Activated CD4-positive, alpha-beta T cell treated with anti-CD3 and anti-CD28 coated beads, Interleukin-2, amount 10 ng/mL, durations not matched to agents 7 days and 5 days (primary cell): ENCODE measurements around the gene ADAMTS7. TPM values are rescaled to one million over a fixed set of nuclear protein-coding genes. Genes with fewer than 3 reads are reported as not detected.
"Not testable (repeated sequence)": the region's sequence is repeated elsewhere in the genome, so short reads cannot be mapped to it uniquely, and the experiment has no call there.

Experiments used
- CTCF ChIA-PET: fragments of 350-600 bp; sonication (Branson Sonifier 250); formaldehyde crosslinking; loops from one replicate; lab custom pipeline; 2021; ENCODE audit warnings: antibody characterized with exemption; lab: Charles Lee
- POLR2A ChIA-PET: fragments of 350-600 bp; sonication (Branson Sonifier 250); formaldehyde crosslinking; loops from one replicate; lab custom pipeline; 2021; ENCODE audit warnings: antibody characterized with exemption; lab: Charles Lee
- DNase-seq: peaks from one replicate; pipeline ENCODE4 v3.0.0-alpha.2; 2020
- H3K27ac Mint-ChIP-seq: one replicate; pipeline ENCODE4 v1.8.0; 2021; ENCODE audit warnings: mild to moderate bottlenecking, moderate library complexity, mixed read lengths
- H3K27me3 Mint-ChIP-seq: one replicate; pipeline ENCODE4 v1.8.0; 2021; ENCODE audit warnings: mixed read lengths
- H3K36me3 Mint-ChIP-seq: one replicate; pipeline ENCODE4 v1.8.0; 2021; ENCODE audit warnings: low read depth, mixed read lengths
- H3K4me1 Mint-ChIP-seq: one replicate; pipeline ENCODE4 v1.8.0; 2021; ENCODE audit warnings: mixed read lengths
- H3K4me3 Mint-ChIP-seq: one replicate; pipeline ENCODE4 v1.8.0; 2021; ENCODE audit warnings: mild to moderate bottlenecking, moderate library complexity, mixed read lengths
- H3K9me3 Mint-ChIP-seq: one replicate; pipeline ENCODE4 v1.8.0; 2021; ENCODE audit warnings: mixed read lengths
- total RNA-seq, 2 experiments: library from RNA; stranded (reverse); gene quantifications; one replicate each; pipeline ENCODE4 v1.2.3, GENCODE V29; 2021

ADAMTS7 gene
- total RNA-seq = under 1 TPM; 0.10 to 0.12 TPM

GRCh38 chr15:78811124-78811824 lies at the start of gene ADAMTS7:
Gene ADAMTS7, minus strand, starts transcription at chr15:78811464. Its CDS starts 244 bp downstream, at chr15:78811220.
- DNase-seq = peak; percentile 40
- Mint-ChIP-seq H3K36me3 (peaks cover 7% of the 10 kb centered on the region), H3K27me3 (peaks cover 53% of the 10 kb centered on the region), H3K4me1 (peaks cover 10% of the 10 kb centered on the region), H3K27ac (no peak within 1 kb of the TSS), H3K9me3 (peaks cover 9% of the 10 kb centered on the region), H3K4me3 (peak within 1 kb of the TSS; percentile 64)
- CTCF ChIA-PET = interaction anchor here (0.6 to 2.6 kb wide), 5 partner anchors 11 to 70 kb away, joined by 3 to 8 read pairs (median 3); no protein-coding TSS in a partner anchor
- POLR2A ChIA-PET = no interaction called here

GRCh38 chr15:78859971-78860719 lies 48.9 kb upstream of the ADAMTS7 start:
- Mint-ChIP-seq H3K27ac (peak overlapping the region; percentile 79), H3K27me3 (no peaks in the 10 kb centered on the region), H3K4me1 (peaks cover 7% of the 10 kb centered on the region), H3K4me3 (peak overlapping the region; percentile 76), H3K9me3 (no peaks in the 10 kb centered on the region), H3K36me3 (no peaks in the 10 kb centered on the region)
- ChIA-PET POLR2A (interaction anchor here (0.6 kb wide), 1 partner anchor 1933 kb away, joined by 3 read pairs; no protein-coding TSS in a partner anchor), CTCF (interaction anchor here (0.7 to 2.0 kb wide), 10 partner anchors 9 to 937 kb away, joined by 3 to 5 read pairs (median 3); partner anchors contain the start of gene MORF4L1)
- DNase-seq = peak; percentile 74

- no peak overlapping the region for H3K4me3 Mint-ChIP-seq
- H3K27me3 Mint-ChIP-seq = peaks cover 2% of the 10 kb centered on the region
- peaks cover 7% of the 10 kb centered on the region for H3K4me1 Mint-ChIP-seq
- H3K27ac Mint-ChIP-seq = no peak overlapping the region
- no peaks in the 10 kb centered on the region for H3K36me3 Mint-ChIP-seq
- POLR2A ChIA-PET = interaction anchor here (0.7 kb wide), 1 partner anchor 766 kb away, joined by 5 read pairs; no protein-coding TSS in a partner anchor
- DNase-seq = no peak
- CTCF ChIA-PET = interaction anchor here (0.8 kb wide), 1 partner anchor 61 kb away, joined by 3 read pairs; no protein-coding TSS in a partner anchor
- no peaks in the 10 kb centered on the region for H3K9me3 Mint-ChIP-seq
These were observed 44.5 kb upstream of the ADAMTS7 start for GRCh38 chr15:78855746-78856145.

GRCh38 chr15:78854833-78855372 lies 43.6 kb upstream of the ADAMTS7 start:
- H3K27me3 Mint-ChIP-seq = peaks cover 2% of the 10 kb centered on the region
- ChIA-PET CTCF (no interaction called here), POLR2A (no interaction called here)
- H3K36me3 Mint-ChIP-seq = no peaks in the 10 kb centered on the region
- H3K27ac Mint-ChIP-seq = no peak overlapping the region
- no peaks in the 10 kb centered on the region for H3K9me3 Mint-ChIP-seq
- no peak overlapping the region for H3K4me3 Mint-ChIP-seq
- H3K4me1 Mint-ChIP-seq = peaks cover 1% of the 10 kb centered on the region
- no peak for DNase-seq

- H3K27me3 Mint-ChIP-seq = peaks cover 2% of the 10 kb centered on the region
- no peaks in the 10 kb centered on the region for H3K4me1 Mint-ChIP-seq
- no peak overlapping the region for H3K4me3 Mint-ChIP-seq
- H3K9me3 Mint-ChIP-seq = no peaks in the 10 kb centered on the region
- POLR2A ChIA-PET = no interaction called here
- no peak overlapping the region for H3K27ac Mint-ChIP-seq
- no peak for DNase-seq
- CTCF ChIA-PET = no interaction called here
- no peaks in the 10 kb centered on the region for H3K36me3 Mint-ChIP-seq
These were observed 42.2 kb upstream of the ADAMTS7 start for GRCh38 chr15:78853500-78853899.

DNA sequence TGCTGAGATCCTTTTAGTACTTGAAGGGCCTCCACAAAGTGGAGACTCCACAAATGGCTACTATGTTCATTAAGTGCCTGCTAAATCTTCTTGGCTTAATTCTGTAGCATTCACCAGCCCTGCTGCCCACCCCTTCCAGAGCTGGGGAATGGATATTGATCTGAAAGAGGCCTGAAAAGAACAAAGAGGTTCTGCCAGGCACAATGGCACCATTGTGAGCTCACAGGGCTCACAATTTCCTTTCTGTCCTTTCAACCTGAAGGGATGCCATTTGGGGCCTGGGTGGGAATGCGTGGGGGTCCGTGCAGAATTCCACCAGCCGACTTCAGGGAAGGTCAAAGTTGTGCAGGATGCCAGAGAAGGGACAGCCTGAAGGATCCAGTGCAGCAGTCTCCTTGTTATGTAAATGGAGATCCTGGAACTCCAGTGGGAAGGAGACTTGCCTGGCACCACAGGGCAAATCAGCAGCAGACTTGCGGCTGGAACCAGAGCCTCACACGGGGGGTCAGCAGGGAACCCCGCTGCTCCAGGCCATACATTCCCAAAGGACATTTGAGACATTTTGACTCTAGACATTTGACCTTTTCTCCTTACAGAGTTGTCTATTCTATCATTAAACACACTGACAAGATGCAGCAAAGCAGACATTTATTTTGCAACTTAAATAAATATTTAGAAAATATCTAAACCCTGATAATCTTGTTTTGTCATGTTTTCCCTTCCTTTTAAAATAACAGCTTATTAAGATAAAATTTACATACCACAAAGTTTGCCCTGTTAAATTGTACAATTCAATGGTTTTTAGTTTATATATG lies 39.9 kb upstream of the ADAMTS7 start:
- Mint-ChIP-seq H3K27ac (no peak overlapping the region), H3K4me1 (no peaks in the 10 kb centered on the region), H3K36me3 (no peaks in the 10 kb centered on the region), H3K9me3 (no peaks in the 10 kb centered on the region), H3K4me3 (no peak overlapping the region), H3K27me3 (peaks cover 2% of the 10 kb centered on the region)
- ChIA-PET POLR2A (no interaction called here), CTCF (interaction anchor here (0.8 kb wide), 1 partner anchor 9 kb away, joined by 3 read pairs; no protein-coding TSS in a partner anchor)
- no peak for DNase-seq

DNA sequence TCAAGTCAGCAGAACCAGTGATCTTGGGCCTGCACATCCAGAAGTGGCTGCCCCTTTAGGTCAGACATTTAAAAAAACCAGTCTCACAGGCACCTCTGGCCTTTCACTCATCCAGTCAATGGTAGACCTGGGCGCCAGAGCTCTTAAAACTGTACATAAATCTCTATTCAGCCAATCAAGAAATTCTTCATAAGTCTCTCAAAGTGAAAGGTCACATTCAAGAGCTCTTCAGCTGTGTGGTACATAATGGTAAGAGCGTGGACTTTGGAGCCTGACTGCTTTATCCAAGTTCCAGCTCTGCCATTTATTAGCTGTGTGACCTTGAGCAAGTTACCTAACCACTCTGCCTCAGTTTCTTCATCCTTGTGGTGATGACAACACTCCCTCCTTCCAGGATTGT lies 39.1 kb upstream of the ADAMTS7 start:
- H3K27me3 Mint-ChIP-seq = peaks cover 2% of the 10 kb centered on the region
- H3K4me1 Mint-ChIP-seq = no peaks in the 10 kb centered on the region
- no peak overlapping the region for H3K27ac Mint-ChIP-seq
- ChIA-PET CTCF (no interaction called here), POLR2A (no interaction called here)
- no peaks in the 10 kb centered on the region for H3K9me3 Mint-ChIP-seq
- H3K4me3 Mint-ChIP-seq = no peak overlapping the region
- no peak for DNase-seq
- no peaks in the 10 kb centered on the region for H3K36me3 Mint-ChIP-seq

DNA sequence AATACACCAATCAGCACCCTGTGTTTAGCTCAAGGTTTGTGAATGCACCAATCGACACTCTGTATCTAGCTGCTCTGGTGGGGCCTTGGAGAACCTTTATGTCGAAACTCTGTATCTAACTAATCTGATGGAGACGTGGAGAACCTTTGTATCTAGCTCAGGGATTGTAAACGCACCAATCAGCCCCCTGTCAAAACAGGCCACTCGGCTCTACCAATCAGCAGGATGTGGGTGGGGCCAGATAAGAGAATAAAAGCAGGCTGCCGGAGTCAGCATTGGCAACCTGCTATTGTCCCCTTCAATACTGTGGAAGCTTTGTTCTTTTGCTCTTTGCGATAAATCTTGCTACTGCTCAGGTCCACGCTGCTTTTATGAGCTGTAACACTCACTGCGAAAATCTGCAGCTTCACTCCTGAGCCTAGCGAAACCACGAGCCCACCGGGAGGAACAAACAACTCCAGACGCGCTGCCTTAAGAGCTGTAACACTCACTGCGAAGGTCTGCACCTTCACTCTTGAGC lies 36.2 kb upstream of the ADAMTS7 start:
- H3K4me1 Mint-ChIP-seq, H3K9me3 Mint-ChIP-seq, H3K27me3 Mint-ChIP-seq, DNase-seq, H3K4me3 Mint-ChIP-seq, POLR2A ChIA-PET, H3K36me3 Mint-ChIP-seq, H3K27ac Mint-ChIP-seq: not testable (repeated sequence)
- CTCF ChIA-PET = interaction anchor here (0.6 kb wide), 1 partner anchor 157 kb away, joined by 3 read pairs; no protein-coding TSS in a partner anchor

GRCh38 chr15:78846906-78847305 lies 35.6 kb upstream of the ADAMTS7 start:
- H3K27ac Mint-ChIP-seq, H3K27me3 Mint-ChIP-seq, H3K36me3 Mint-ChIP-seq, DNase-seq, H3K9me3 Mint-ChIP-seq, H3K4me3 Mint-ChIP-seq, POLR2A ChIA-PET, H3K4me1 Mint-ChIP-seq: not testable (repeated sequence)
- CTCF ChIA-PET = interaction anchor here (0.6 kb wide), 1 partner anchor 157 kb away, joined by 3 read pairs; no protein-coding TSS in a partner anchor

DNA sequence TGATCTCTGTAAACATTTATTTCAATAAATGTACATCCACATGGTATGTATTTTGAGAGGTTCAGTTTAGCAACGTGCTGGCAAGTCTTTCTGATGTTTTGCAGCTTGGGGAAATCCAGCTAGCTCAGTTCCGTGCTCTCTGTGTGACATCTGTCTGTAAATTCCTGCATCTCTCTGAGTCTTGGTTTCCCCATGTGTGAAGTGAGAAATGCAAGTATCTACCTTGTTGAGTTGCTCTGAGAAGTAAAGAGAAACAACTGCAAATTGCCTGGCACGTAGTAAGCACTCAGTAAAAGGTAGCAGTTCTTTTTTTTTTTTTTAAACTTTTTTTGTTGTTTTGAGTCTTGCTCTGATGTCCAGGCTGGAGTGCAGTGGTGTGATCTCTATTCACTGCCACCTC lies 31.3 kb upstream of the ADAMTS7 start:
- no peaks in the 10 kb centered on the region for H3K27me3 Mint-ChIP-seq
- POLR2A ChIA-PET = no interaction called here
- H3K4me3 Mint-ChIP-seq = no peak overlapping the region
- H3K9me3 Mint-ChIP-seq = no peaks in the 10 kb centered on the region
- no peaks in the 10 kb centered on the region for H3K36me3 Mint-ChIP-seq
- DNase-seq = no peak
- H3K27ac Mint-ChIP-seq = no peak overlapping the region
- CTCF ChIA-PET = interaction anchor here (0.6 kb wide), 1 partner anchor 442 kb away, joined by 6 read pairs; no protein-coding TSS in a partner anchor
- H3K4me1 Mint-ChIP-seq = no peaks in the 10 kb centered on the region

DNA sequence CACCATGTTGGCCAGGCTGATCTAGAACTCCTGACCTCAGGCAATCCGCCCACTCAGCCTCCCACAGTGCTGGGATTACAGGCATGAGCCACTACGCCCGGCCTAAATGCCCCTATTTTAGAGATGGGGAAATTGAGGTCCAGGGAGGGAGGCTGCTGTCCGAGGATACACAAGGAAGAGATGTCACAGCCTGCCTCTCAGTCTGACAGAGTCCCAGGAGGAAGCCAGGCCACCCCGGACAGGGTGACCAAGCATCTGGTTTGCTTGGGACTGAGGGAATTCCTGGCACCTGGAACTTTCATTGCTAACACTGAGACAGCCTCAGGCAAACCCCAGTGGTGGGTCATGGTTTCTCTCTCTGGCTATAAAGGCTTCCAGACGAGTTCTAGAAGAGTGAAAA lies 30.6 kb upstream of the ADAMTS7 start:
- Mint-ChIP-seq H3K4me3 (no peak overlapping the region), H3K9me3 (no peaks in the 10 kb centered on the region), H3K36me3 (no peaks in the 10 kb centered on the region), H3K27me3 (no peaks in the 10 kb centered on the region), H3K4me1 (no peaks in the 10 kb centered on the region), H3K27ac (no peak overlapping the region)
- POLR2A ChIA-PET = no interaction called here
- DNase-seq = no peak
- CTCF ChIA-PET = interaction anchor here (1.2 kb wide), 1 partner anchor 9 kb away, joined by 3 read pairs; no protein-coding TSS in a partner anchor

DNA sequence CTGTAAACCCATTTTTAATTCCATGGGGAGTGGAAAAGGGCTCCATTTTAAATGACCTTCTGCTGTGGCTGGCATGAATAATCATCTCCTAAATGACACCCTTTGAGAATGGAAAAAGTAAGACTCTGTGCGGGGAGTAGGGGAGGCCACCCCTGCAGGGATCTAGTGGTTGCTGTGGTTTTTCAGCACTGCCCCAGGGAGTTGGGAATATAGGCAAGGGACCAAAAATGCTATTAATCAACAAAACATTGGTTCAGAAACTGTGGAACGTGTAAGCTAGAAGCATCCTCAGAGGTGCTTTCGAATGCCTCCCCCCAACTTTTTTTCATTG lies 30.1 kb upstream of the ADAMTS7 start:
- Mint-ChIP-seq H3K27me3 (no peaks in the 10 kb centered on the region), H3K27ac (no peak overlapping the region), H3K4me1 (no peaks in the 10 kb centered on the region), H3K4me3 (no peak overlapping the region), H3K36me3 (no peaks in the 10 kb centered on the region), H3K9me3 (no peaks in the 10 kb centered on the region)
- ChIA-PET POLR2A (no interaction called here), CTCF (interaction anchor here (1.2 kb wide), 1 partner anchor 8 kb away, joined by 3 read pairs; no protein-coding TSS in a partner anchor)
- DNase-seq = no peak
